ENCODE measurements around the gene ARL2BP. TPM values are rescaled to one million over a fixed set of nuclear protein-coding genes. Genes with fewer than 3 reads are reported as not detected.

The ARL2BP gene
- total and polyA plus RNA-seq, 10 of the 15 experiments (the other 5 are each of a cell fraction or from before 2014, with no cell fraction given): 12.5 to 56.6 (median 29.7) TPM

- TF ChIP-seq KLF5 (IDR thresholded peaks at IDR 0.05; ENCODE audit: partially characterized antibody) (peak; percentile 94), IKZF1 (conservative IDR thresholded peaks at IDR 0.05) (peak; percentile 8; the same call in 1 of the 2 replicates), ESRRA (IDR thresholded peaks at IDR 0.05; ENCODE audit: low read length) (peak; percentile 92), MYC (IDR thresholded peaks at IDR 0.05; ENCODE audit: insufficient read depth, insufficient read length, insufficient replicate concordance, low read length, severe bottlenecking) (no peak), EZH2 (IDR thresholded peaks at IDR 0.05; ENCODE audit: borderline replicate concordance, control insufficient read depth, low read depth, low read length) (no peak), WRNIP1 (IDR thresholded peaks at IDR 0.05; ENCODE audit: borderline replicate concordance, low read depth, low read length) (0 out of 2 replicates have a peak, but pooled peaks have one; percentile 89)
Observed at GRCh38 chr16:57300387-57301125, 55.5 kb downstream of the ARL2BP start (continued).

GRCh38 chr16:57301126-57301817 lies 56.2 kb downstream of the ARL2BP start:
- FAIRE-seq (no peak), ATAC-seq (no peak), DNase-seq (ENCODE audit: low read depth, low spot score) (no peak)
- no peak overlapping the region for H3K4me3 ChIP-seq
- POLR2A ChIA-PET: interaction anchor here (0.9 to 7.0 kb wide), 6 partner anchors 38 to 116 kb away, joined by 3 to 65 read pairs (median 10); partner anchors contain the start of gene CX3CL1
- no peaks in the 10 kb centered on the region for H3K27me3 ChIP-seq (replicated peaks in 1 of 2; ENCODE audit: control insufficient read depth in 2 of 2, insufficient read depth in 2 of 2, low read length in 1 of 2)
- no peak overlapping the region for H2AFZ ChIP-seq (ENCODE audit: control insufficient read depth, low read depth, low read length)
- RAD21 ChIA-PET (ENCODE audit: unreplicated experiment): interaction anchor here (0.8 to 9.2 kb wide), 19 partner anchors 13 to 241 kb away, joined by 3 to 293 read pairs (median 7); partner anchors contain the start of genes ADGRG5, CCL17, PSME3IP1 and RSPRY1
- H3K9ac ChIP-seq (ENCODE audit: control insufficient read depth, insufficient read depth, low read length): no peak overlapping the region
- CTCF ChIA-PET: interaction anchor here (0.6 to 15.8 kb wide), 21 partner anchors 13 to 274 kb away, joined by 3 to 632 read pairs (median 10); partner anchors contain the start of genes CCL22, CIAPIN1, COQ9 and CX3CL1
- H3K79me2 ChIP-seq (ENCODE audit: control insufficient read depth, insufficient read depth, low read length): no peaks in the 10 kb centered on the region
- no peaks in the 10 kb centered on the region for H3K9me3 ChIP-seq (replicated peaks; ENCODE audit: control insufficient read depth, insufficient read depth, low read length)
- TF ChIP-seq EED (IDR thresholded peaks at IDR 0.05; ENCODE audit: low read depth) (0 out of 2 replicates have a peak, but pooled peaks have one; percentile 15), ZBTB33 (IDR thresholded peaks at IDR 0.05) (no peak; the same call in 1 of the 2 replicates)
- H4K20me1 ChIP-seq (ENCODE audit: control insufficient read depth, insufficient read depth): no peaks in the 10 kb centered on the region
- H3K4me1 ChIP-seq (ENCODE audit: control insufficient read depth, insufficient read depth, low read length): peaks cover 34% of the 10 kb centered on the region
- H3K4me2 ChIP-seq (ENCODE audit: control insufficient read depth, insufficient read depth): peak overlapping the region; percentile 72; the same call in 1 of the 2 replicates
- H3K36me3 ChIP-seq (ENCODE audit: control insufficient read depth in 2 of 2, insufficient read depth in 2 of 2, low read length in 1 of 2): no peaks in the 10 kb centered on the region
- BruUV-seq (replicated peaks): no TSS peak
- WGBS (ENCODE audit: insufficient coverage, insufficient replicate concordance, low lambda C conversion rate, missing lambda C conversion rate): 58% methylated on average over 19 of the region's 19 CpGs
- no peak overlapping the region for H3K27ac ChIP-seq (ENCODE audit: control insufficient read depth, insufficient read depth)
- intact Hi-C loops (cut with micrococcal nuclease; ENCODE audit: unreplicated experiment): loop anchor here (2.0 to 5.0 kb wide), 3 partner anchors 56 to 236 kb away; partner anchors contain the start of genes CCDC102A and CCL22
- in situ Hi-C loops (cut with MboI): loop anchor here (5.0 kb wide), 2 partner anchors 116 to 216 kb away; no protein-coding TSS in a partner anchor
- SMC1A ChIA-PET (ENCODE audit: uncharacterized antibody, unreplicated experiment): interaction anchor here (0.5 to 8.7 kb wide), 24 partner anchors 21 to 219 kb away, joined by 3 to 283 read pairs (median 6); partner anchors contain the start of genes ARL2BP and CX3CL1

Other genes starting within 250 kb of the ARL2BP start
Only the 7 nearest of the 11 such genes appear.
- gene CPNE2, start 152.7 kb upstream of the ARL2BP start, total RNA-seq (2014; rRNA removed): 13.6 and 14.5 TPM in 2 replicates
- gene CPNE2, start 152.7 kb upstream of the ARL2BP start, total RNA-seq (2014; rRNA removed; fragmentation: Illumina TruSeq; extraction: Trizol): 9.8 and 10.5 TPM in 2 replicates
- 13.7 and 14.5 TPM in 2 replicates for gene CPNE2, start 152.7 kb upstream of the ARL2BP start, total RNA-seq (2021)
- gene CPNE2, start 152.7 kb upstream of the ARL2BP start, polyA plus RNA-seq (2011; rRNA removed): 3.4 and 7.7 TPM in 2 replicates
- 16.9 and 18.5 TPM in 2 replicates for gene CPNE2, start 152.7 kb upstream of the ARL2BP start, polyA plus RNA-seq (2014; fragmentation: Illumina TruSeq; extraction: Trizol)
- 1 to 10 TPM; 4.8 to 5.6 TPM for gene CPNE2, start 152.7 kb upstream of the ARL2BP start, polyA plus RNA-seq (2014; fragmentation: Nextera tagmentation; extraction: Ambion mirVana)
- gene CPNE2, start 152.7 kb upstream of the ARL2BP start, polyA plus RNA-seq (2014; rRNA removed): 22.1 and 23.5 TPM in 2 replicates
- gene CPNE2, start 152.7 kb upstream of the ARL2BP start, polyA plus RNA-seq (2016; fragmentation: Nextera tagmentation; extraction: Ambion mirVana): 10 to 100 TPM in 1 of 2 experiments, 1 to 10 TPM in 1; 3.1 to 10.0 TPM
- gene PSME3IP1, start 59.2 kb upstream of the ARL2BP start, total RNA-seq (2014; rRNA removed): 67.9 and 82.1 TPM in 2 replicates
- 146 and 152 TPM in 2 replicates for gene PSME3IP1, start 59.2 kb upstream of the ARL2BP start, total RNA-seq (2014; rRNA removed; fragmentation: Illumina TruSeq; extraction: Trizol)
- gene PSME3IP1, start 59.2 kb upstream of the ARL2BP start, total RNA-seq (2021): 101 and 104 TPM in 2 replicates
- 114 and 117 TPM in 2 replicates for gene PSME3IP1, start 59.2 kb upstream of the ARL2BP start, polyA plus RNA-seq (2011; rRNA removed)
- gene PSME3IP1, start 59.2 kb upstream of the ARL2BP start, polyA plus RNA-seq (2014; fragmentation: Illumina TruSeq; extraction: Trizol): 174 and 180 TPM in 2 replicates
- 10 to 100 TPM; 72.5 to 90.2 TPM for gene PSME3IP1, start 59.2 kb upstream of the ARL2BP start, polyA plus RNA-seq (2014; fragmentation: Nextera tagmentation; extraction: Ambion mirVana)
- 94.6 and 106 TPM in 2 replicates for gene PSME3IP1, start 59.2 kb upstream of the ARL2BP start, polyA plus RNA-seq (2014; rRNA removed)
- 100 to 1,000 TPM; 135 to 143 TPM for gene PSME3IP1, start 59.2 kb upstream of the ARL2BP start, polyA plus RNA-seq (2016; fragmentation: Nextera tagmentation; extraction: Ambion mirVana)
- gene RSPRY1, start 58.9 kb upstream of the ARL2BP start, total RNA-seq (2014; rRNA removed): 35.0 and 37.5 TPM in 2 replicates
- 41.2 and 44.8 TPM in 2 replicates for gene RSPRY1, start 58.9 kb upstream of the ARL2BP start, total RNA-seq (2014; rRNA removed; fragmentation: Illumina TruSeq; extraction: Trizol)
- 38.0 and 40.5 TPM in 2 replicates for gene RSPRY1, start 58.9 kb upstream of the ARL2BP start, total RNA-seq (2021)
- gene RSPRY1, start 58.9 kb upstream of the ARL2BP start, polyA plus RNA-seq (2011; rRNA removed): 47.7 and 50.8 TPM in 2 replicates
- gene RSPRY1, start 58.9 kb upstream of the ARL2BP start, polyA plus RNA-seq (2014; fragmentation: Illumina TruSeq; extraction: Trizol): 41.8 and 47.7 TPM in 2 replicates
- gene RSPRY1, start 58.9 kb upstream of the ARL2BP start, polyA plus RNA-seq (2014; fragmentation: Nextera tagmentation; extraction: Ambion mirVana): 10 to 100 TPM; 18.5 to 25.1 TPM
- 24.0 and 29.1 TPM in 2 replicates for gene RSPRY1, start 58.9 kb upstream of the ARL2BP start, polyA plus RNA-seq (2014; rRNA removed)
- gene RSPRY1, start 58.9 kb upstream of the ARL2BP start, polyA plus RNA-seq (2016; fragmentation: Nextera tagmentation; extraction: Ambion mirVana): 10 to 100 TPM; 44.8 to 57.0 TPM
- gene PLLP, start 39.4 kb downstream of the ARL2BP start, total RNA-seq (2014; rRNA removed): 0.65 and 0.79 TPM in 2 replicates
- 0.27 and 0.28 TPM in 2 replicates for gene PLLP, start 39.4 kb downstream of the ARL2BP start, total RNA-seq (2014; rRNA removed; fragmentation: Illumina TruSeq; extraction: Trizol)
- gene PLLP, start 39.4 kb downstream of the ARL2BP start, total RNA-seq (2021): 0.77 and 1.3 TPM in 2 replicates
- gene PLLP, start 39.4 kb downstream of the ARL2BP start, polyA plus RNA-seq (2011; rRNA removed): 4.5 and 5.8 TPM in 2 replicates
- gene PLLP, start 39.4 kb downstream of the ARL2BP start, polyA plus RNA-seq (2014; fragmentation: Illumina TruSeq; extraction: Trizol): 0.44 and 0.54 TPM in 2 replicates
- gene PLLP, start 39.4 kb downstream of the ARL2BP start, polyA plus RNA-seq (2014; fragmentation: Nextera tagmentation; extraction: Ambion mirVana): under 1 TPM; 0.23 to 0.49 TPM
- 1.2 TPM in 2 replicates for gene PLLP, start 39.4 kb downstream of the ARL2BP start, polyA plus RNA-seq (2014; rRNA removed)
- under 1 TPM; 0.21 to 0.88 TPM for gene PLLP, start 39.4 kb downstream of the ARL2BP start, polyA plus RNA-seq (2016; fragmentation: Nextera tagmentation; extraction: Ambion mirVana)
- gene CCL22, start 113.5 kb downstream of the ARL2BP start, total RNA-seq (2014; rRNA removed): 114 and 118 TPM in 2 replicates
- gene CCL22, start 113.5 kb downstream of the ARL2BP start, total RNA-seq (2014; rRNA removed; fragmentation: Illumina TruSeq; extraction: Trizol): 132 and 137 TPM in 2 replicates
- 704 and 775 TPM in 2 replicates for gene CCL22, start 113.5 kb downstream of the ARL2BP start, total RNA-seq (2021)
- 14.5 and 38.0 TPM in 2 replicates for gene CCL22, start 113.5 kb downstream of the ARL2BP start, polyA plus RNA-seq (2011; rRNA removed)
- 508 and 540 TPM in 2 replicates for gene CCL22, start 113.5 kb downstream of the ARL2BP start, polyA plus RNA-seq (2014; fragmentation: Illumina TruSeq; extraction: Trizol)
- gene CCL22, start 113.5 kb downstream of the ARL2BP start, polyA plus RNA-seq (2014; fragmentation: Nextera tagmentation; extraction: Ambion mirVana): 100 to 1,000 TPM; 581 to 591 TPM
- 221 and 240 TPM in 2 replicates for gene CCL22, start 113.5 kb downstream of the ARL2BP start, polyA plus RNA-seq (2014; rRNA removed)
- gene CCL22, start 113.5 kb downstream of the ARL2BP start, polyA plus RNA-seq (2016; fragmentation: Nextera tagmentation; extraction: Ambion mirVana): 100 to 1,000 TPM; 347 to 350 TPM
- gene CX3CL1, start 127.2 kb downstream of the ARL2BP start, total RNA-seq (2014; rRNA removed): 0.68 and 1.1 TPM in 2 replicates
- 0.31 and 0.41 TPM in 2 replicates for gene CX3CL1, start 127.2 kb downstream of the ARL2BP start, total RNA-seq (2014; rRNA removed; fragmentation: Illumina TruSeq; extraction: Trizol)
- 0.77 and 1.2 TPM in 2 replicates for gene CX3CL1, start 127.2 kb downstream of the ARL2BP start, total RNA-seq (2021)
- 0.59 and 1.2 TPM in 2 replicates for gene CX3CL1, start 127.2 kb downstream of the ARL2BP start, polyA plus RNA-seq (2011; rRNA removed)
- gene CX3CL1, start 127.2 kb downstream of the ARL2BP start, polyA plus RNA-seq (2014; fragmentation: Illumina TruSeq; extraction: Trizol): 0.48 and 0.60 TPM in 2 replicates
- gene CX3CL1, start 127.2 kb downstream of the ARL2BP start, polyA plus RNA-seq (2014; fragmentation: Nextera tagmentation; extraction: Ambion mirVana): under 1 TPM; 0.03 to 0.05 TPM
- gene CX3CL1, start 127.2 kb downstream of the ARL2BP start, polyA plus RNA-seq (2014; rRNA removed): 0.63 and 1.2 TPM in 2 replicates
- under 1 TPM; 0.16 to 0.18 TPM for gene CX3CL1, start 127.2 kb downstream of the ARL2BP start, polyA plus RNA-seq (2016; fragmentation: Nextera tagmentation; extraction: Ambion mirVana)
- 66.1 and 72.0 TPM in 2 replicates for gene CCL17, start 159.5 kb downstream of the ARL2BP start, total RNA-seq (2014; rRNA removed)
- gene CCL17, start 159.5 kb downstream of the ARL2BP start, total RNA-seq (2014; rRNA removed; fragmentation: Illumina TruSeq; extraction: Trizol): 54.8 and 54.9 TPM in 2 replicates
- 33.1 and 39.5 TPM in 2 replicates for gene CCL17, start 159.5 kb downstream of the ARL2BP start, total RNA-seq (2021)
- 0.92 and 1.2 TPM in 2 replicates for gene CCL17, start 159.5 kb downstream of the ARL2BP start, polyA plus RNA-seq (2011; rRNA removed)
- gene CCL17, start 159.5 kb downstream of the ARL2BP start, polyA plus RNA-seq (2014; fragmentation: Illumina TruSeq; extraction: Trizol): 26.2 and 55.9 TPM in 2 replicates
- 10 to 100 TPM; 26.4 to 31.2 TPM for gene CCL17, start 159.5 kb downstream of the ARL2BP start, polyA plus RNA-seq (2014; fragmentation: Nextera tagmentation; extraction: Ambion mirVana)
- gene CCL17, start 159.5 kb downstream of the ARL2BP start, polyA plus RNA-seq (2014; rRNA removed): 84.9 and 107 TPM in 2 replicates
- 10 to 100 TPM; 28.3 to 35.2 TPM for gene CCL17, start 159.5 kb downstream of the ARL2BP start, polyA plus RNA-seq (2016; fragmentation: Nextera tagmentation; extraction: Ambion mirVana)